Left lung (tissue), 10 donors: Measurements from ENCODE around the gene DSEL. TPM values are rescaled to one million over a fixed set of nuclear protein-coding genes. Genes with fewer than 3 reads are reported as not detected.

Experiments used
- ATAC-seq: fragments of 200-7000 bp; cut with Tn5 transposase; one replicate; pipeline ENCODE4 v1.9.1; 2020; ENCODE audit warnings: moderate library complexity
- DNase-seq, 4 donors: peaks; one replicate each; pipeline ENCODE4 v3.0.0-alpha.2; 2013 to 2020
- H3K27ac ChIP-seq, 2 donors: fragments of 200-600 bp; sonication (generic) in 1 of 2; one replicate each; pipeline versions ENCODE4 v1.5.0 to v1.8.0; 2020 to 2021
- H3K27me3 ChIP-seq, 2 donors: fragments of 200-600 bp; sonication (generic) in 1 of 2; one replicate each; pipeline versions ENCODE4 v1.5.0 to v1.8.0; 2020 to 2021
- H3K36me3 ChIP-seq, 2 donors: fragments of 200-600 bp; sonication (generic) in 1 of 2; one replicate each; pipeline versions ENCODE4 v1.5.0 to v1.8.0; 2020 to 2021
- H3K4me1 ChIP-seq, 2 donors: fragments of 200-600 bp; one replicate each; pipeline ENCODE4 v1.8.0; 2021
- H3K4me3 ChIP-seq, 2 donors: fragments of 200-600 bp; sonication (generic) in 1 of 2; one replicate each; pipeline versions ENCODE4 v1.5.0 to v1.8.0; 2020 to 2021; ENCODE audit warnings: mild to moderate bottlenecking in 1 of 2
- H3K9me3 ChIP-seq, 2 donors: fragments of 200-600 bp; sonication (generic) in 1 of 2; one replicate each; pipeline versions ENCODE4 v1.5.0 to v1.8.0; 2020 to 2021
- CTCF ChIP-seq, 2 donors: fragments of 200-600 bp; sonication (generic) in 1 of 2; IDR thresholded peaks; one replicate each; pipeline versions ENCODE4 v1.5.0 to v1.8.0; 2021; ENCODE audit warnings: antibody characterized with exemption in 2 of 2
- intact Hi-C, 2 donors: fragments of 100-400 bp; cut with DNase I; formaldehyde crosslinking; loops; one replicate each; pipeline versions ENCODE4 v1.11.2 to v1.14.2; 2022
- polyA plus RNA-seq, 6 donors: library from polyadenylated mRNA; unstranded; fragments of 120-200 nt; gene quantifications; one replicate each; pipeline ENCODE4 v1.2.1, GENCODE V29; 2013; ENCODE audit not compliant: insufficient read length in 6 of 6
- total RNA-seq, 2 donors: library from RNA; stranded (reverse); fragmentation: NEBNext Ultra II Directional; extraction: Animal tissue kit (Norgen Biotek cat#: 25700); gene quantifications; one replicate each; pipeline ENCODE4 v1.2.1, GENCODE V29; 2021
- donor health status: DM: no; HTN: yes; CAD: no.
- donor health status: DM: no; HTN: no; CAD: no.

The DSEL gene
- total and polyA plus RNA-seq, 8 donors, result 4.1 to 17.3 (median 6.1) TPM

- peaks cover 0 to 16% of the 10 kb centered on the region in 2 donors for H3K4me1 ChIP-seq
- intact Hi-C loops, result no loop called here
- H3K27ac ChIP-seq, result no peak overlapping the region
- H3K9me3 ChIP-seq, result no peaks in the 10 kb centered on the region
- no peaks in the 10 kb centered on the region for H3K36me3 ChIP-seq
- peak overlapping the region; percentile 73 to 91 for H3K4me3 ChIP-seq
- ATAC-seq (no peak), DNase-seq (no peak)
- H3K27me3 ChIP-seq, result peaks cover 0 to 29% of the 10 kb centered on the region in 2 donors
- TF ChIP-seq CTCF (IDR thresholded peaks at IDR 0.05), result no peak
These were observed 1.5 kb downstream of the DSEL start for GRCh38 chr18:67514901-67515540.

GRCh38 chr18:67514465-67514864 is 2.1 kb downstream of the DSEL start:
- peaks cover 0 to 29% of the 10 kb centered on the region in 2 donors for H3K27me3 ChIP-seq
- H3K4me3 ChIP-seq, result peak overlapping the region in 1 of 2 donors; percentile 73
- no peak for ATAC-seq
- TF ChIP-seq CTCF (IDR thresholded peaks at IDR 0.05), result no peak
- peaks cover 0 to 16% of the 10 kb centered on the region in 2 donors for H3K4me1 ChIP-seq
- H3K9me3 ChIP-seq, result no peaks in the 10 kb centered on the region
- H3K27ac ChIP-seq, result no peak overlapping the region
- DNase-seq, result no peak
- no peaks in the 10 kb centered on the region for H3K36me3 ChIP-seq
- intact Hi-C loops, result no loop called here

- no peak for TF ChIP-seq CTCF (IDR thresholded peaks at IDR 0.05)
- Histone ChIP-seq H3K36me3 (no peaks in the 10 kb centered on the region), H3K4me1 (peaks cover 0 to 16% of the 10 kb centered on the region in 2 donors), H3K4me3 (no peak overlapping the region), H3K27ac (no peak overlapping the region), H3K27me3 (peaks cover 0 to 29% of the 10 kb centered on the region in 2 donors), H3K9me3 (no peaks in the 10 kb centered on the region)
- ATAC-seq, result no peak
- DNase-seq, result no peak
- intact Hi-C loops, result no loop called here
These were observed 3.2 kb downstream of the DSEL start for GRCh38 chr18:67513280-67513679.

- no peak for ATAC-seq
- intact Hi-C loops, result no loop called here
These were observed 4.7 kb downstream of the DSEL start for GRCh38 chr18:67511840-67512239.

GRCh38 chr18:67510831-67511230 is 5.7 kb downstream of the DSEL start:
- DNase-seq (no peak), ATAC-seq (no peak)
- Histone ChIP-seq H3K4me3 (no peak overlapping the region), H3K27ac (no peak overlapping the region), H3K4me1 (peaks cover 0 to 8% of the 10 kb centered on the region in 2 donors), H3K9me3 (no peaks in the 10 kb centered on the region), H3K27me3 (peaks cover 0 to 13% of the 10 kb centered on the region in 2 donors), H3K36me3 (no peaks in the 10 kb centered on the region)
- intact Hi-C loops, result no loop called here
- no peak for TF ChIP-seq CTCF (IDR thresholded peaks at IDR 0.05)

More at GRCh38 chr18:67511840-67512239, 4.7 kb downstream of the DSEL start:
- Histone ChIP-seq H3K36me3 (no peaks in the 10 kb centered on the region), H3K4me3 (no peak overlapping the region), H3K9me3 (no peaks in the 10 kb centered on the region), H3K27ac (no peak overlapping the region), H3K27me3 (peaks cover 0 to 23% of the 10 kb centered on the region in 2 donors), H3K4me1 (peaks cover 0 to 9% of the 10 kb centered on the region in 2 donors)
- TF ChIP-seq CTCF (IDR thresholded peaks at IDR 0.05), result no peak
- no peak for DNase-seq
